Loucy (cell line): Measurements from ENCODE around the gene USH1G.

ENCODE experiments used
- EZH2phosphoT487 ChIP-seq: fragments of 200-600 bp; IDR thresholded peaks from 2 replicates; pipeline ENCODE4 v1.6.1; 2018; ENCODE audit warnings: antibody characterized with exemption, mild to moderate bottlenecking, moderate library complexity, borderline replicate concordance
- TF ChIP-seq, protein P1 (sequence below): fragments of 200-600 bp; sonication (generic); conservative IDR thresholded peaks from 2 replicates; pipeline ENCODE4 v1.5.1; 2014; ENCODE audit warnings: mild to moderate bottlenecking, antibody characterized with exemption, low read length

DNA sequence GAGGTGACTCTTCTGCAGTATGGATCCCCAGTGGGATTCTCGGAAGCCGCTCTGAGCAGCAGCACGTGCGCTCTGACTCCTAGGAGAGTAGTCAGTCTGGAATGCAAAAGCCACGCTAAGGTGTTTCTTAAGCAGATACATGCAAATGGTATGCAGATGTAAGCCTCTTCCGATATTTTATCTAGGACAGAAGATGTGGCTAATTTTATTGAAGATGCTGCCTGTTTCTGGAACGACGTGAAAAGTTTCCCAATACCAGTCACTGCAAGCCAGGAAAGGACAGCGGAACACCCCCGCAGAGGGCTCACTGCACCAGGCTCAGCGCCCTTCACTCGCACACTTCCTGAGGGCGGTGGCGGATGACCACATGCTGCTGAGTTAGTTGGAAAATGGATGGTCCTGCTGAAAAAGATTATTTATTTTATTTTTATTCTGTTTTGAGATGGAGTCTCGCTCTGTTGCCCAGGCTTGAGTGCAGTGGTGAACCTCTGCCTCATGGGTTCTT, 39.8 kb downstream of the USH1G start:
- TF ChIP-seq, protein P1, sequence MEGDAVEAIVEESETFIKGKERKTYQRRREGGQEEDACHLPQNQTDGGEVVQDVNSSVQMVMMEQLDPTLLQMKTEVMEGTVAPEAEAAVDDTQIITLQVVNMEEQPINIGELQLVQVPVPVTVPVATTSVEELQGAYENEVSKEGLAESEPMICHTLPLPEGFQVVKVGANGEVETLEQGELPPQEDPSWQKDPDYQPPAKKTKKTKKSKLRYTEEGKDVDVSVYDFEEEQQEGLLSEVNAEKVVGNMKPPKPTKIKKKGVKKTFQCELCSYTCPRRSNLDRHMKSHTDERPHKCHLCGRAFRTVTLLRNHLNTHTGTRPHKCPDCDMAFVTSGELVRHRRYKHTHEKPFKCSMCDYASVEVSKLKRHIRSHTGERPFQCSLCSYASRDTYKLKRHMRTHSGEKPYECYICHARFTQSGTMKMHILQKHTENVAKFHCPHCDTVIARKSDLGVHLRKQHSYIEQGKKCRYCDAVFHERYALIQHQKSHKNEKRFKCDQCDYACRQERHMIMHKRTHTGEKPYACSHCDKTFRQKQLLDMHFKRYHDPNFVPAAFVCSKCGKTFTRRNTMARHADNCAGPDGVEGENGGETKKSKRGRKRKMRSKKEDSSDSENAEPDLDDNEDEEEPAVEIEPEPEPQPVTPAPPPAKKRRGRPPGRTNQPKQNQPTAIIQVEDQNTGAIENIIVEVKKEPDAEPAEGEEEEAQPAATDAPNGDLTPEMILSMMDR: no peak
- no peak for TF ChIP-seq EZH2phosphoT487
